Measurements from ENCODE around the gene ABHD17B.

- TF ChIP-seq CTCF (IDR thresholded peaks at IDR 0.05) (no peak), POLR2A (IDR thresholded peaks at IDR 0.05) (no peak)
Observed at GRCh38 chr9:71944754-71945375, 33.9 kb upstream of the ABHD17B start.
